ENCODE data around the gene KCNG2.

The KCNG2 gene

GRCh38 chr18:79805211-79805887 lies 7.6 kb downstream of the KCNG2 start:
- TF ChIP-seq CTCF (conservative IDR thresholded peaks at IDR 0.05): no peak
- H3K27ac ChIP-seq: no peak overlapping the region

GRCh38 chr18:79805926-79806487 lies 8.3 kb downstream of the KCNG2 start:
- TF ChIP-seq CTCF (conservative IDR thresholded peaks at IDR 0.05): no peak
- H3K27ac ChIP-seq: no peak overlapping the region

GRCh38 chr18:79806976-79807841 lies 9.5 kb downstream of the KCNG2 start:
- H3K27ac ChIP-seq: no peak overlapping the region
- TF ChIP-seq CTCF (conservative IDR thresholded peaks at IDR 0.05): no peak

GRCh38 chr18:79809482-79810192 lies 11.9 kb downstream of the KCNG2 start:
- no peak for TF ChIP-seq CTCF (conservative IDR thresholded peaks at IDR 0.05)
- H3K27ac ChIP-seq: no peak overlapping the region

- TF ChIP-seq CTCF (conservative IDR thresholded peaks at IDR 0.05): no peak
- no peak overlapping the region for H3K27ac ChIP-seq
Observed at GRCh38 chr18:79812052-79812451, 14.3 kb downstream of the KCNG2 start.

GRCh38 chr18:79814373-79814772 lies 16.6 kb downstream of the KCNG2 start:
- no peak for TF ChIP-seq CTCF (conservative IDR thresholded peaks at IDR 0.05)
- no peak overlapping the region for H3K27ac ChIP-seq

GRCh38 chr18:79815657-79816056 lies 17.9 kb downstream of the KCNG2 start:
- no peak overlapping the region for H3K27ac ChIP-seq
- TF ChIP-seq CTCF (conservative IDR thresholded peaks at IDR 0.05): no peak

Data from VCaP (cell line).